Measurements from ENCODE around the gene NMRK1.

- TF ChIP-seq POLR2A (IDR thresholded peaks at IDR 0.05) = no peak
- TF ChIP-seq, protein P1, sequence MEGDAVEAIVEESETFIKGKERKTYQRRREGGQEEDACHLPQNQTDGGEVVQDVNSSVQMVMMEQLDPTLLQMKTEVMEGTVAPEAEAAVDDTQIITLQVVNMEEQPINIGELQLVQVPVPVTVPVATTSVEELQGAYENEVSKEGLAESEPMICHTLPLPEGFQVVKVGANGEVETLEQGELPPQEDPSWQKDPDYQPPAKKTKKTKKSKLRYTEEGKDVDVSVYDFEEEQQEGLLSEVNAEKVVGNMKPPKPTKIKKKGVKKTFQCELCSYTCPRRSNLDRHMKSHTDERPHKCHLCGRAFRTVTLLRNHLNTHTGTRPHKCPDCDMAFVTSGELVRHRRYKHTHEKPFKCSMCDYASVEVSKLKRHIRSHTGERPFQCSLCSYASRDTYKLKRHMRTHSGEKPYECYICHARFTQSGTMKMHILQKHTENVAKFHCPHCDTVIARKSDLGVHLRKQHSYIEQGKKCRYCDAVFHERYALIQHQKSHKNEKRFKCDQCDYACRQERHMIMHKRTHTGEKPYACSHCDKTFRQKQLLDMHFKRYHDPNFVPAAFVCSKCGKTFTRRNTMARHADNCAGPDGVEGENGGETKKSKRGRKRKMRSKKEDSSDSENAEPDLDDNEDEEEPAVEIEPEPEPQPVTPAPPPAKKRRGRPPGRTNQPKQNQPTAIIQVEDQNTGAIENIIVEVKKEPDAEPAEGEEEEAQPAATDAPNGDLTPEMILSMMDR (IDR thresholded peaks at IDR 0.05) = no peak
Measured at GRCh38 chr9:75086541-75087288, 1.2 kb downstream of the NMRK1 start.
